Loucy (cell line): ENCODE data around the gene TLR4.

Source experiments
- H2AFZ ChIP-seq: fragments of 200-600 bp; sonication (generic); 2 replicates; pipeline ENCODE4 v1.6.0; 2016; ENCODE audit warnings: antibody characterized with exemption, mild to moderate bottlenecking, low read length, moderate library complexity
- H3F3A ChIP-seq: fragments of 200-600 bp; 2 replicates; pipeline ENCODE4 v1.6.0; 2016; ENCODE audit warnings: antibody characterized with exemption, low read depth, mild to moderate bottlenecking
- H3K27me3 ChIP-seq: fragments of 200-600 bp; sonication (generic); 2 replicates; pipeline ENCODE4 v1.6.1; 2014; ENCODE audit warnings: low read length, mild to moderate bottlenecking; ENCODE audit not compliant: insufficient read depth, poor library complexity, severe bottlenecking
- H3K36me3 ChIP-seq: fragments of 200-600 bp; sonication (generic); 2 replicates; pipeline ENCODE4 v1.6.1; 2016; ENCODE audit warnings: low read length; ENCODE audit not compliant: insufficient read depth
- H3K4me1 ChIP-seq: fragments of 200-600 bp; sonication (generic); 2 replicates; pipeline ENCODE4 v1.5.1; 2014; ENCODE audit warnings: low read length, mild to moderate bottlenecking; ENCODE audit not compliant: insufficient read depth, poor library complexity, severe bottlenecking
- H3K4me2 ChIP-seq: fragments of 200-600 bp; sonication (generic); 2 replicates; pipeline ENCODE4 v1.6.0; 2014; ENCODE audit warnings: antibody characterized with exemption, low read length, low read depth, mild to moderate bottlenecking; ENCODE audit not compliant: poor library complexity, severe bottlenecking
- H3K4me3 ChIP-seq: fragments of 200-600 bp; sonication (generic); 2 replicates; pipeline ENCODE4 v1.5.1; 2014; ENCODE audit warnings: low read length, mild to moderate bottlenecking, mixed read lengths; ENCODE audit not compliant: poor library complexity, severe bottlenecking
- H3K79me2 ChIP-seq: fragments of 200-600 bp; sonication (generic); 2 replicates; pipeline ENCODE4 v1.6.1; 2014; ENCODE audit warnings: low read length; ENCODE audit not compliant: insufficient read depth
- H3K9ac ChIP-seq: fragments of 200-600 bp; sonication (generic); 2 replicates; pipeline ENCODE4 v1.6.0; 2014; ENCODE audit warnings: mild to moderate bottlenecking, low read depth, low read length, moderate library complexity; ENCODE audit not compliant: poor library complexity, severe bottlenecking
- H3K9me2 ChIP-seq: fragments of 200-600 bp; sonication (generic); replicated peaks from 2 replicates; pipeline ENCODE4 v1.6.1; 2016; ENCODE audit warnings: low read depth, low read length, mixed read lengths
- H3K9me3 ChIP-seq: fragments of 200-600 bp; sonication (generic); 2 replicates; pipeline ENCODE4 v1.6.1; 2014; ENCODE audit warnings: mild to moderate bottlenecking, antibody characterized with exemption, low read length, low read depth; ENCODE audit not compliant: insufficient read depth
- H4K20me1 ChIP-seq: fragments of 200-600 bp; sonication (generic); 2 replicates; pipeline ENCODE4 v1.6.0; 2014; ENCODE audit warnings: antibody characterized with exemption, low read length, mild to moderate bottlenecking; ENCODE audit not compliant: insufficient read depth, poor library complexity, severe bottlenecking
- CTCF ChIP-seq: fragments of 200-600 bp; sonication (generic); conservative IDR thresholded peaks from 2 replicates; pipeline ENCODE4 v1.5.1; 2014; ENCODE audit warnings: mild to moderate bottlenecking, antibody characterized with exemption, low read length
- EZH2phosphoT487 ChIP-seq: fragments of 200-600 bp; IDR thresholded peaks from 2 replicates; pipeline ENCODE4 v1.6.1; 2018; ENCODE audit warnings: antibody characterized with exemption, mild to moderate bottlenecking, moderate library complexity, borderline replicate concordance

The TLR4 gene

GRCh38 chr9:117704024-117704575, at the start of gene TLR4:
Gene TLR4 (plus strand): TSS chr9:117704403. CDS start chr9:117704473, 70 bp downstream.
- Histone ChIP-seq H3K4me2 (no peak within 1 kb of the TSS), H3F3A (no peaks in the 10 kb centered on the region), H3K9ac (no peak within 1 kb of the TSS), H3K9me3 (no peaks in the 10 kb centered on the region), H3K36me3 (no peaks in the 10 kb centered on the region), H3K79me2 (no peaks in the 10 kb centered on the region), H2AFZ (no peak within 1 kb of the TSS), H3K4me1 (no peaks in the 10 kb centered on the region), H3K9me2 (no peaks in the 10 kb centered on the region), H3K27me3 (no peaks in the 10 kb centered on the region), H3K4me3 (no peak within 1 kb of the TSS), H4K20me1 (no peaks in the 10 kb centered on the region)
- TF ChIP-seq EZH2phosphoT487 (no peak), CTCF (no peak)

- TF ChIP-seq EZH2phosphoT487 (no peak), CTCF (no peak)
- no peaks in the 10 kb centered on the region for H3K27me3 ChIP-seq
Observed at GRCh38 chr9:117656002-117656401, 48.2 kb upstream of the TLR4 start.

GRCh38 chr9:117662651-117663050, 41.6 kb upstream of the TLR4 start:
- Histone ChIP-seq H3K4me1 (no peaks in the 10 kb centered on the region), H4K20me1 (no peaks in the 10 kb centered on the region), H3K9me3 (no peaks in the 10 kb centered on the region), H3K4me2 (no peak overlapping the region), H3K36me3 (no peaks in the 10 kb centered on the region), H3F3A (no peaks in the 10 kb centered on the region), H3K9me2 (no peaks in the 10 kb centered on the region), H3K79me2 (no peaks in the 10 kb centered on the region), H2AFZ (no peak overlapping the region), H3K27me3 (no peaks in the 10 kb centered on the region), H3K9ac (no peak overlapping the region), H3K4me3 (no peak overlapping the region)
- TF ChIP-seq CTCF, result no peak
- TF ChIP-seq EZH2phosphoT487, result no peak

More at GRCh38 chr9:117656002-117656401, 48.2 kb upstream of the TLR4 start:
- no peaks in the 10 kb centered on the region for H3K79me2 ChIP-seq
- no peak overlapping the region for H3K4me2 ChIP-seq
- H3K4me3 ChIP-seq, result no peak overlapping the region
- no peaks in the 10 kb centered on the region for H3K4me1 ChIP-seq
- no peaks in the 10 kb centered on the region for H4K20me1 ChIP-seq
- no peak overlapping the region for H2AFZ ChIP-seq
- no peaks in the 10 kb centered on the region for H3F3A ChIP-seq
- H3K9me3 ChIP-seq, result no peaks in the 10 kb centered on the region
- no peaks in the 10 kb centered on the region for H3K36me3 ChIP-seq
- no peak overlapping the region for H3K9ac ChIP-seq
- H3K9me2 ChIP-seq, result no peaks in the 10 kb centered on the region
